Skeletal muscle tissue (tissue), 4 donors: ENCODE results near the gene CDKL5. TPM values are rescaled to one million over a fixed set of nuclear protein-coding genes. Genes with fewer than 3 reads are reported as not detected.

Source experiments
- H3K27ac ChIP-seq: one replicate; pipeline ENCODE4 v1.7.0; 2013; ENCODE audit warnings: mild to moderate bottlenecking, low read depth, low read length, inconsistent platforms
- H3K27me3 ChIP-seq, 3 donors: one replicate each; pipeline ENCODE4 v1.7.0; 2013; ENCODE audit warnings: low read length in 3 of 3; ENCODE audit not compliant: control insufficient read depth in 3 of 3, insufficient read depth in 3 of 3
- H3K36me3 ChIP-seq, 3 donors: one replicate each; pipeline ENCODE4 v1.7.0; 2013; ENCODE audit warnings: low read length in 3 of 3; ENCODE audit not compliant: control insufficient read depth in 3 of 3, insufficient read depth in 3 of 3
- H3K4me1 ChIP-seq, 3 donors: one replicate each; pipeline ENCODE4 v1.7.0; 2013; ENCODE audit warnings: low read length in 3 of 3, mild to moderate bottlenecking in 3 of 3; ENCODE audit not compliant: control insufficient read depth in 3 of 3, insufficient read depth in 3 of 3
- H3K4me3 ChIP-seq, 3 donors: one replicate each; pipeline ENCODE4 v1.7.0; 2013; ENCODE audit warnings: low read length in 3 of 3
- H3K9ac ChIP-seq, 3 donors: one replicate each; pipeline ENCODE4 v1.7.0; 2013; ENCODE audit warnings: low read length in 3 of 3, mild to moderate bottlenecking in 3 of 3, moderate library complexity in 2 of 3, low read depth in 1 of 3
- H3K9me3 ChIP-seq, 3 donors: one replicate each; pipeline ENCODE4 v1.7.0; 2013; ENCODE audit warnings: low read length in 3 of 3; ENCODE audit not compliant: control insufficient read depth in 3 of 3
- total RNA-seq: library from RNA; depleted of rRNA; stranded (reverse); fragments of >200 nt; gene quantifications from one replicate; pipeline ENCODE4 v1.2.3, GENCODE V29; 2014
- donor health status: Osteomylitis.

Gene CDKL5
- total RNA-seq, 1 donor from 2014 or later = 4.2 TPM

- Histone ChIP-seq H3K4me3 (no peak overlapping the region), H3K9ac (no peak overlapping the region), H3K36me3 (no peaks in the 10 kb centered on the region), H3K4me1 (no peaks in the 10 kb centered on the region), H3K9me3 (no peaks in the 10 kb centered on the region), H3K27me3 (no peaks in the 10 kb centered on the region), H3K27ac (no peak overlapping the region)
Observed at GRCh38 chrX:18449236-18449635, 23.8 kb downstream of the CDKL5 start.

- H3K27ac ChIP-seq = no peak overlapping the region
- H3K36me3 ChIP-seq = no peaks in the 10 kb centered on the region
- H3K4me1 ChIP-seq = no peaks in the 10 kb centered on the region
- no peak overlapping the region for H3K9ac ChIP-seq
- no peaks in the 10 kb centered on the region for H3K27me3 ChIP-seq
- no peaks in the 10 kb centered on the region for H3K9me3 ChIP-seq
- no peak overlapping the region for H3K4me3 ChIP-seq
Observed at GRCh38 chrX:18455384-18455783, 30.0 kb downstream of the CDKL5 start.

GRCh38 chrX:18457000-18457399 lies 31.6 kb downstream of the CDKL5 start:
- Histone ChIP-seq H3K36me3 (no peaks in the 10 kb centered on the region), H3K27ac (no peak overlapping the region), H3K9me3 (no peaks in the 10 kb centered on the region), H3K4me1 (no peaks in the 10 kb centered on the region), H3K27me3 (no peaks in the 10 kb centered on the region), H3K9ac (no peak overlapping the region), H3K4me3 (no peak overlapping the region)

DNA sequence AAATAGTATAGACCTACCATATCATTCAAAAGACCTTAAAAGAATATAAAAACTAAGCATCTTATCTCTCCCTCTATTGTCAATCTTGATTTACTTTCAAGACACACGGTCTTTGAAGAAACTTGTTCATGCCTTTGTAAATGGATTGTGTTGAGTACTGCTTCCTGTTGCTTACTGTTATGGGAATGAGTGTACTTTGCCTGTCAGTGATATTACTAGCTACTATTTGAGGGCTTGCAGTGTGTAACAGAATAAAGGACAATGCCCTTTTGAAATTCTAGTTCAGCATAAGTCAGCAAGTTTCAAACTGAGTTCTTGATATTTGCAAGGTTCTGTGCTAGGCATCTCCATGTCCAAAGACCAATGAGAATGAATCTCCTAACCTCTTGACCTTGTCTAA lies 36.0 kb downstream of the CDKL5 start:
- H3K4me3 ChIP-seq = no peak overlapping the region
- no peak overlapping the region for H3K27ac ChIP-seq
- H3K27me3 ChIP-seq = no peaks in the 10 kb centered on the region
- H3K4me1 ChIP-seq = no peaks in the 10 kb centered on the region
- H3K9me3 ChIP-seq = no peaks in the 10 kb centered on the region
- no peaks in the 10 kb centered on the region for H3K36me3 ChIP-seq
- H3K9ac ChIP-seq = no peak overlapping the region

- no peaks in the 10 kb centered on the region for H3K4me1 ChIP-seq
- H3K9ac ChIP-seq = no peak overlapping the region
- H3K9me3 ChIP-seq = no peaks in the 10 kb centered on the region
- no peak overlapping the region for H3K4me3 ChIP-seq
- H3K27ac ChIP-seq = no peak overlapping the region
- H3K36me3 ChIP-seq = no peaks in the 10 kb centered on the region
- H3K27me3 ChIP-seq = no peaks in the 10 kb centered on the region
Observed at GRCh38 chrX:18464499-18464898, 39.1 kb downstream of the CDKL5 start.

DNA sequence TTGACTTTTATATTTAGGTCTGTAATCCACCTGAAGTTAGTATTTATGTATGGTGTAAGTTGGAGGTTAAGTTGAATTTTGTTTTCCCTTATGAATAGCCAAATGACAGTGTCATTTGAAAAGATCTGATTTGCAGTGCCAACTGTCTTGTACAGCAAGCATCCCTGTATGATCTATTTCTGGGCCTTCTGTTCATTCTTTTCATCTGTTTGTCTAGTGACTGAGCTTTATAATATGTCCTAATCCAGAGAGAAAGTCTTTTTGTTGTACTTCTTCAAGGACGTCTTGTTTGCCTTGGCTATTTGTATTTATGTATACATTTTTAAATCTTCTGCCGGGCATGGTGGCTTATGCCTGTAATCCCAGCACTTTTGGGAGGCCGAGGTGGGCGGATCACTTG lies 39.6 kb downstream of the CDKL5 start:
- H3K4me3 ChIP-seq = no peak overlapping the region
- no peaks in the 10 kb centered on the region for H3K27me3 ChIP-seq
- no peak overlapping the region for H3K27ac ChIP-seq
- no peaks in the 10 kb centered on the region for H3K9me3 ChIP-seq
- no peak overlapping the region for H3K9ac ChIP-seq
- no peaks in the 10 kb centered on the region for H3K36me3 ChIP-seq
- no peaks in the 10 kb centered on the region for H3K4me1 ChIP-seq

DNA sequence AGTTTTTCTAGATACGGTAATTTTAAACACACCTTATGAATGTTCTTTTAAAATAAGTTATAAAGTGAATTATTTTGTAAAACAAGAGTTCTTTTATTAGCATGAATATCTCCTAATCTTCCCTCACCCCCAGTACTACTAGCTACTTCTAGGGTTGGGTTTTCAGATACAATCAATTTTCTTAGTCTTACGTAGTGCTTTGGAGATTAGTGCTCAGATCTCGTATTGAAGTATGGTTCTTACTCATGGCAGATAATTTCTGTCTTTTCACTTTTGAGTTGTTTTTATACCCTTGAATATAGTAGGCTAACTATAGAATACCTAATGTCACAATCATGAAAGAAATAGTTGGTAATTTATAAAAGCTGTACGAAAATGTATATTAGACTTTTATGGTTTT lies 43.2 kb downstream of the CDKL5 start:
- H3K9ac ChIP-seq = no peak overlapping the region
- H3K4me1 ChIP-seq = no peaks in the 10 kb centered on the region
- H3K27me3 ChIP-seq = peaks cover 0 to 3% (median 0%) of the 10 kb centered on the region in 3 donors
- H3K9me3 ChIP-seq = no peaks in the 10 kb centered on the region
- no peaks in the 10 kb centered on the region for H3K36me3 ChIP-seq
- no peak overlapping the region for H3K27ac ChIP-seq
- H3K4me3 ChIP-seq = no peak overlapping the region

GRCh38 chrX:18471296-18471695 lies 45.9 kb downstream of the CDKL5 start:
- Histone ChIP-seq H3K36me3 (no peaks in the 10 kb centered on the region), H3K9ac (no peak overlapping the region), H3K4me3 (no peak overlapping the region), H3K27ac (no peak overlapping the region), H3K27me3 (peaks cover 0 to 3% (median 0%) of the 10 kb centered on the region in 3 donors), H3K4me1 (no peaks in the 10 kb centered on the region), H3K9me3 (no peaks in the 10 kb centered on the region)

DNA sequence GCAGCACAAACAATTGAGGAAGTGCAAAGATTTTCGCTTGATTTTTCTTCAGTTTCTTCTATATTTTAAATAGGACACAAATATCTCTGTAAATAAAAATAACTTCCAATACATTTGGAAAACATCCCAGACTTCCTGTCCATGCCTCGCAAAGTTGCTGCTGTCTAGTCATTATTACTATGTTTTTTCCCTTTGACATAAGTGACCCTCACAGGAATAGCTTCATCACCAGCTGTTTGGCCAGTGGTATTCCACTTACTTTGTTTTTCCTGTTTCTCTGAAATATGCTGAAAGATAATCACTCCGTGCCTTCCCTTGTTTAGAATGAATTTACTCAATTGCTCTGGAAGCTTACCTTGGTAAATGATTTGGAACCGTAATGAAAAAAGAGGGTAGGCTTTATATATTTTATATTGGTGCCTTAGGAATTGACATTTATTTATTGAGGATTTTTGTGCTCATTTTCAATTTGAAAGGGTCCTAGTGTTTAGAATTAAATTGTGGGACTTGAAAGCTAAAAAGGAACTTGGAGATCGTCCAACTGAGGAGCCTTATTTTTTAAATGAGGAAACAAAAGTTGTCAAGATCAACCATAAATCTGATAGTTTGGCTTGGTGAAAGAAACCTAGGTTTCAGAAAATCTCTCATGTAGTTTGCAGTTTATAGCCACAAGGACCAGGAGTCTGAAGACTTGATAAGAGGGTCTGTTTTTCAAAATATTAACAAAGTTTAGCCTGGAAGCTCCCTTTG lies 65.6 kb downstream of the CDKL5 start:
- Histone ChIP-seq H3K4me3 (no peak overlapping the region), H3K9me3 (no peaks in the 10 kb centered on the region), H3K36me3 (no peaks in the 10 kb centered on the region), H3K27me3 (no peaks in the 10 kb centered on the region), H3K27ac (no peak overlapping the region), H3K4me1 (no peaks in the 10 kb centered on the region), H3K9ac (no peak overlapping the region)

- no peak overlapping the region for H3K4me3 ChIP-seq
- H3K27me3 ChIP-seq = no peaks in the 10 kb centered on the region
- H3K4me1 ChIP-seq = no peaks in the 10 kb centered on the region
- H3K9ac ChIP-seq = no peak overlapping the region
- H3K9me3 ChIP-seq = no peaks in the 10 kb centered on the region
- no peaks in the 10 kb centered on the region for H3K36me3 ChIP-seq
- no peak overlapping the region for H3K27ac ChIP-seq
Observed at GRCh38 chrX:18491587-18492340, 66.4 kb downstream of the CDKL5 start.
